GM19395 (cell line): ENCODE data around the gene NDUFAF2.
"Not testable (repeated sequence)": the region's sequence is repeated elsewhere in the genome, so short reads cannot be mapped to it uniquely, and the experiment has no call there.

Experiments
- ATAC-seq: cut with Tn5 transposase; IDR thresholded peaks from one replicate; pipeline ENCODE4 v1.9.1; 2021; ENCODE audit warnings: mild to moderate bottlenecking, moderate library complexity; ENCODE audit not compliant: unreplicated experiment

NDUFAF2 gene

GRCh38 chr5:61047346-61047745 is 102.3 kb downstream of the NDUFAF2 start:
- ATAC-seq, result no peak

DNA sequence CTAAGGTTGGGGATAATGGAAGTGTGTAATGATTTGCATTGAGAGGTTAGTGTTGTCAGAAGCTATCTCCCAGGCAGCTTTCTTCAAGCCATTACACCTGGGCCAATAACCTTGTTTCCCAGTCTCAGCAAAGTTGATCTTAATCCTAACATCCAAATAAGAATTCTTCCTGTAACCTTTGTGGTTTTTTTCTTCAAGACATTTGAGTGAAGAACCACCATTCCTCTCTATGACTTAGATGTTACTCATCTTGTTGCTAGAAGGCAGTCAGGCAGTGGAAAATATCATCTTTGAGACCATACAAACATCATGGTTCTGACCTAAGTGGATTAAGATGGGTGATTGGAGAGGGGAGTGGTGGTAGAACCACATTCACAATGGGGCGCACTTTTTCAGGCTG is 103.5 kb downstream of the NDUFAF2 start:
- ATAC-seq, result no peak

- no peak for ATAC-seq
Observed at GRCh38 chr5:61050292-61050691, 105.3 kb downstream of the NDUFAF2 start.

- ATAC-seq, result no peak
Observed at GRCh38 chr5:61051267-61051666, 106.3 kb downstream of the NDUFAF2 start.

DNA sequence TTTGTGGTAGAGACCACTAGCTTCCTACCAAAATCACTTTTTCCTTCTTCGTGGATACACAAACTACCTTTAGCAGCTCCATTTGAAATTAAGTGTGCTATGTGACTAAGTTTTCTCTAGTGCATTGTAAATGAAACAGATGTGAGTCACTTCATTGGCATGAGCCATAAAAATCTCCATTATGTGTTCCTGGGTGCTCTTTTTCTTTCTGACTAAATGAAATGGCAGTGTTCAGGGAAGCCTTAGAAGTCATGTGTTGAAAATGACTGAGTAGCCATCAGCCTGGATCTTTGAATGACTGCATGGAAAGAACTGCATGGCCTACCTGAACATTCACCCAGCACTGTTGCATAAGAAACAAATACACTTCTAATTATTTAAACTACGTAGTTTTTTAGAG is 107.9 kb downstream of the NDUFAF2 start:
- ATAC-seq, result no peak

DNA sequence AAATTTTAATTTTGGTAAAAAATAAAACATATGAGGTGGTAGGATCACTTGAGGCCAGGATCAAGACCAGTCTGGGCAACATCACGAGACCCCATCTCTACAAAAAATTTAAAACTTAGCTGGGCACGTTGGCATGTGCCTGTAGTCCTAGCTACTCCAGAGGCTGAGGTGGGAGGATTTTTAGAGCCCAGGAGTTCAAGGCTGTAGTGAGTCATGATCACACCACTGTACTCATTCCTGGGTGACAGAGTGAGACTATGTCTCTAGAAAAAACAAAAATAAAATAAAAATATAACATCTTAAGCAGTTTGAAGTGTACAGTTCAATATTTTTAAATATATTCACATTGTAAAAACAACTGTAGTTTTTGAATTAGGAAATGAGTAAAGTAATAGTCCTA is 108.9 kb downstream of the NDUFAF2 start:
- ATAC-seq, result no peak

- ATAC-seq, result peak; percentile 74
Observed at GRCh38 chr5:61055434-61056006, 110.5 kb downstream of the NDUFAF2 start.

GRCh38 chr5:61059499-61059898 is 114.5 kb downstream of the NDUFAF2 start:
- ATAC-seq, result no peak

DNA sequence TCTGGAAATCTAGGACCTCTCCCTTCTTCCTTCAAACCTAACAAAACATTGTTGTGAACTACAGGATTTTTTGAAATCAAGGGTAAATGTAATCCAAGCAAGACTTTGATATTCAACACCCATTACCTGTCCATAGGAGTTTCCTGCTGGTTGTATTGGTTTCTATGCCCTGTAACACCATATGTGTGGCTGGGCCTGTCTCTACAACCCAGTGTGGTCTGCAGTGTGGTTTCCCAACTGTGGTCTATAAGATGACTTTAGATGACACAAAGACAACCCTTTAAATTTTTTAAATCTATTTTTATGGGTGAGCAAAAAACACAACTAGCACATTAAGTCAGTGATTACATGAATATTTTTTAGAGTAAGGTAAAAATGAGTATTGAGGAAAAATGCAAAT is 124.1 kb downstream of the NDUFAF2 start:
- ATAC-seq, result no peak

GRCh38 chr5:61071526-61071925 is 126.5 kb downstream of the NDUFAF2 start:
- ATAC-seq, result no peak

GRCh38 chr5:61076626-61077025 is 131.6 kb downstream of the NDUFAF2 start:
- no peak for ATAC-seq

DNA sequence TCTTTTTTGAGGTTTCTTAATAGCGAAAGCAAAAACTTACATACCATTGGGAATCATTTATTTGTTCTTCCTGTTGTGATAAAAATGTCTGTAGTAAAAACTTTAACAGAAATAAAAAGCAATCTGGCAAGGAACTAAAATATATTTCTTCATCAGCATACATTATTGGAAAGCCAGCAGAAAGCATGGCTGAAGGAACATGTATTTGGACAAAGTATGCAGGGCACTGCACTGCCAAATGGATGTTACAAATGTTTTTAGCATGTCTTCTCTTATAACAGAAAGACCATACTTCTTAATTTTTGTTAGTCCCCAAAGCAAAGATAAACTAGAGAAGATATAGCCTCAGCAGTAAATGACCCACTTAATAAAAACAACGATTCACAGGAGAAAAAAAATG is 136.7 kb downstream of the NDUFAF2 start:
- ATAC-seq, result no peak

- no peak for ATAC-seq
Observed at GRCh38 chr5:61082516-61083280, 137.7 kb downstream of the NDUFAF2 start.

DNA sequence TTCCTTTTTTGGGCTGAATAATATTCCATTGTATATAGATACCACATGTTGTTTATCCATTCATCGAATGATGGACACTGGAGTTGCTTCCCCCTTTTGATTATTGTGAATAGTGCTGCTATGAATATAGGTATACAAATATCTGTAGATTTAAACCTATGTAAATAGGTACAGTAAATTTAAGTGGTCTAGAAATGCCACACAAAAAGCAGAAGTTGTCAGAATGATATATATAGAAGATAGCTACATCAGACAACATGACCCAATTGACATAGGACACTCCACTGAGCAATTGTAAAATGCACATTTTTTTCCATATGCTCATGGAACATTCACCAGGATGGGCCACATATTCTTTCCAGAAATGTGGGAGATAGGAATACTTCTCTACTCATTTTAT is 139.7 kb downstream of the NDUFAF2 start:
- no peak for ATAC-seq

DNA sequence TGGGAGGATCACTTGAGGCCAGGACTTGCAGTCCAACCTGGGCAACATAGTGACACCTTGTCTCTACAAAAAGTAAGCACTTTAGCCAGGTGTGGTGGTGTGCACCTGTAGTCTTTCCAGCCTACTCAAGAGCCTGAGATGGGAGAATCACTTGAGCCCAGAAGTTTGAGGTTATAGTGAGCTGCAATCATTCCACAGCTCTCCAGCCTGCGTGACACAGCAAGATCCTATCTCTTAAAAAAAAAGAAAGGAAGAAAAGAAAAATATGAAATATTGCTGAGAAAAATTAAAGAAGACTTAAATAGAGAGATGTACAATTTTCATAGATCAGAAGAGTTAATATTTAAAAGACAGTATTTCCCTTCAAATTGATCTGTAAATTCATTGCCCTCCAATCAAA is 140.9 kb downstream of the NDUFAF2 start:
- no peak for ATAC-seq

GRCh38 chr5:61087921-61088320 is 142.9 kb downstream of the NDUFAF2 start:
- ATAC-seq, result no peak

GRCh38 chr5:61089351-61089750 is 144.3 kb downstream of the NDUFAF2 start:
- ATAC-seq, result no peak

DNA sequence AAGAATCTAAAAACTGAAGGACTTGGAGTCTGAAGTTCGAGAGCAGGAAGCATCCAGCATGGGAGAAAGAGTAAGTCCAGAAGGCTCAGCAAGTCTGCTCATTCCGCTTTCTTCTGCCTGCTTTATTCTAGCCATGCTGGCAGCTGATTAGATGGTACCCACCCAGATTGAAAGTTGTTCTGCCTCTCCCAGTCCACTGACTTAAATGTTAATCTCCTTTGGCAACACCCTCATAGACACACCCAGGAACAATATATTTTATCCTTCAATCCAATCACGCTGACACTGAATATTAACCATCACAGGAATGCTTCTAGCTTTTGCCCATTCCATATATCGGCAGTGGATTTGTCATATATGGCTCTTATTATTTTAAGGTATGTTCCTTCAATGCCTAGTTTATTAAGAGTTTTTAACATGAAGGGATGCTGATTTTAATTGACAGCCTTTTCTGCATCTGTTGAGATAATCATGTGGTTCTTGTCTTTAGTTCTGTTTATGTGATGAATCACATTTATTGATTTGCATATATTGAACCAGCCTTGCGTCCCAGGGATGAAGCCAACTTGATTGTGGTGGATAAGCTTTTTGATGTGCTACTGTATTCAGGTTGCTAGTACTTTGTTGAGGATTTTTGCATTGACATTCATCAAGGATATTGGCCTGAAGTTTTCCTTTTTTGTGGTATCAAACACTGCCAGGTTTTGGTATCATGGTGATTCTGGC is 148.2 kb downstream of the NDUFAF2 start:
- not testable (repeated sequence) for ATAC-seq

DNA sequence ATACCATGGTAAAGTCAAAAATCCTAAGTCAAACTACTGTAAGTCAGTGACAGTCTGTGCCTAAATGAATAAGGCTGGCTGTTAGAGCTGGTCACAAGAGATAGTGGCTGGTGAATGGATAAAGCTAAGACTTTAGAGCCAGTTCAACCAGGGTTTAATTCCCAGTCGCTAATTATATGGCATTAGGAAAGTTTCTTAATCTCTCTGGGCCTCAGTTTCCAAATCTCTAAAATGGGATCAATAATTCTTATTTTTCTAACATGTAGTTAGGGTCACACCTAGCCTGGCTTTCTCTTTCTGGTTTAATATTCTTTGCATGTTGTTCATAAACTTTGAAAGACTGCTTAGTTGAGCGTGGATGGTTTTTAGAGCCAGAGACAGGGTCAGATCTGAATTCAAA is 152.5 kb downstream of the NDUFAF2 start:
- ATAC-seq, result no peak

GRCh38 chr5:61098251-61098995 is 153.4 kb downstream of the NDUFAF2 start:
- ATAC-seq, result no peak

DNA sequence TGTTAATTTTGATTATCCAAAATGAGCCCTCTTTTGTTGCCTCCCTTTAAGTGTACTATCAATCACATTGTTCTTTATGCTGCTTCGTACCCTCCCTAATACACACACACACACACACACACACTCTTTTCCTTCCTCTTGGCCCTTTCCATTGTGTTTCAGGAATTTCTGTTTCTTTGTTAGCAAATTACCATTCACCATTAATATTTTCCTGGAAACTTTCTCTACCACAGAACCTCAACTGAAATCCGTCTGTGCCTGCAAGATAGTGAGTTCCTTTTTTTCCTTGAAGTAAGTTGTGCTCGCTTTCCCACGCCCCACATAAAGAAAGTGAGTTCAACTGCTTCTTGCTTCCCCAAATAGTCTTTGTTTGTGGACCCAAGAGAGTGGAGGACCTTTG is 155.4 kb downstream of the NDUFAF2 start:
- no peak for ATAC-seq
